GM19023 (cell line): ENCODE results near the gene TNNC1.

Experiments
- ATAC-seq: cut with Tn5 transposase; IDR thresholded peaks from one replicate; pipeline ENCODE4 v1.9.1; 2021; ENCODE audit warnings: mild to moderate bottlenecking, moderate library complexity; ENCODE audit not compliant: unreplicated experiment

The TNNC1 gene

DNA sequence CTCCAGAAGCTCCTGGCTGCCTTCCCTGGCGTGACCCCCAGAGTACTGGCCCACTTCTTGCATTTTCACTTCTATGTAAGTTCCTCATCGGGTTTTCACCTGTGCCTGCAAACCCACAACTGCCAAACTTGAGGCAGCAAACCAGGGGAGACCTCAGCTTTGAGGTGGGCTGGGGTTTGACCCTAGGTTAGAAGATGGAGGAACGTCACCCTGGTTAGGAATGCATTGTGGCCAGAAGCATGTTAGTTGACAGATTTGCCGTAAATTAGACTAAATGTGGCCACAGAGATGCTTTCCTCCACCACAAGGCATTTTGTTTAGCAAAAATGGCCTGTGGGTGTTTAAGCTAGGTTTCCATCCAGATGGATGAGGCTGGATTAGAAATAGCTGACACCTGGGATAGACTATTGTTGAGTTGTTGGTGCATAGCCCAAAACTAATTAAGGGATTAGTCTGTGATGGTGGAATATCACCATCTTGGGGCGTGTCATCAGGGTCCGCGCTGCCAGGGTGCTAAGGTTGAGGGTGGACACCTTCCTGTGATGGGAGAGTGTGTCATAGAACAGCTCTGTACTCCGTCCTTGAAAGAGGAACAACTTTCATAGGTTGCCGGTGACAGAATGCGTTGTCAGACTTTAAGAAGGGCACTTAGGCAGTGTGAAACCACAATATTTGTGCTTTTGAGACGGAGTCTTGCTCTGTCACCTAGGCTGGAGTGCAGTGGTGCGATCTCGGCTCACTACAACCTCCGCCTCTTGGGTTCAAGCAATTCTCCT, 5.1 kb upstream of the TNNC1 start:
- ATAC-seq: no peak

DNA sequence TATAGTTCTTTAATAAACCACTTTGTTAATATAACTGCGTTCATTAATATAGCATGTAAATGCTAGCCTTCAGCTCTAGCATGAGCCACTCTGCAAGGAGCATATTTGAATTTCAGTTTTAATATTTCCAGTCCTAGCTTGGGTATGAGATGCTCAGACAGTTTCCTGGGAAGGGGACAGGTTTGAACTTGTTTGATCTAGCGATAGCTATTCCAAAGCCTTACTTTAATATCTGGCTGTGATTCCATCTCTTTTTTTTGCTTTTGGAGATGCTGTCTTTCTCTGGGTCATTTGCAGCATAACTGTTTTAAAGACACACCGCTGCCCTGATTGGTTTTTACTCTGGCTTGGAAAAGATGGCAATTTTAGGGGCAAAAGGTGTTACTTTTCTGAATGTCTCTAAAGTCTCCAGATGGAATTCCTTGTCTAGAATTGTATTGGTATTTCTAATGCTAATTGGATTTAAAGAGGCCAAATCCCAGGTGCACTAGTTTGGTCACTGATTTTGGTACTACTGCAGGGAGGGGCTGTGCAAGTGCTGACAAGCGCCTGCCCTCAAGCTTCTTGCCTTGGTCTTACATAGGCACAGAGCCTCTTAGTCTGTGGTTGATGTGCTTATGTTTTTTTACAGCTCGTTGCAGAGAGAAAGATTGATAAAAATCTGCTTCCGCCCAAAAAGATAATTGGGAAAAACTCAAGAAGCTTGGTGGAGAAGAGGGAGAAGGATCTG, 4.4 kb upstream of the TNNC1 start:
- no peak for ATAC-seq

- ATAC-seq: no peak
Measured at GRCh38 chr3:52456800-52457183, 3.0 kb upstream of the TNNC1 start.

GRCh38 chr3:52456169-52456799, 2.4 kb upstream of the TNNC1 start:
- ATAC-seq: no peak

DNA sequence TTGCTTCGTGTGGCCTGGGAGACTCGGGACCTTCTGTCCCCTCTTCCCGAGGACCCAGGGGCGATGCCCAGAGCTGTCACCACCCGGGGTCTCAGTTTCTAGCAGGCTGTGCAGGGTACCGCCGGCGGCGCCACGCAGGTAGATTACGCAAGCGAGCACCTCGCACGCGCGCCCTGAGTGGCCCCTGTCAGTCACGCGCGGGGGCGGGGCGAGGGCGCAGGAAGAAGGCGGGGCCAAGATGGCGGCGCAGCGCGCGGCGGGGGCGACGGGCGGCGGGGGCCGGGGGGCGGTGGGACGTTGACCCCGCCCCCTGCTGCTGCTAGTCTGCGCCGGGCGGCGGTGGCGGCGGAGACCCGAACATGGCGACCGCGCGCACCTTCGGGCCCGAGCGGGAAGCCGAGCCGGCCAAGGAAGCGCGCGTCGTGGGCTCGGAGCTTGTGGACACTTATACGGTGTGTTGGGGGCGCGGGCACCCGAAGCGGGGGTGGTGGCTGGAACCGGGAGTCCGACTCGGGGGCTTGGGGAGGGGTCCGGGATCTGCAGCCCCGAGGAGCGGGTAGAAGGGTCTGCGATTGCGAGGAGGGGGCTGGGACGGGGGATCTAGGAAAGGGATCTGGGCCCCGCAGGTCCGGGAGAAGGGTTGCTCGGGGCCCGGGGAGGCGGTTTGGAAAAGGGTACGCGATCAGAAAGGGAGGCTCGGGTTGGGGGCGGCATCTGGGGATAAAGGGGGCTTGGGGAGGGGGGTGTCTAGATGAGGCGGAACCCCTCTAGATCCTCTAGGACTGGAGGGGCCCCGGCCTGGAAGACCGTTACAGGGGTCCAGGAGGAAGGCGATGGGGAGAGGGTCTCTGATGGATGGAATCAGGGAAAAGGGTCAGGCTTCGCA, 1.7 kb upstream of the TNNC1 start, which contains the start of gene NISCH:
Gene NISCH (plus strand): TSS at position 322 of the 886 bp plus-strand sequence. CDS start 38 bp downstream, at position 360.
- peak; percentile 82 for ATAC-seq

DNA sequence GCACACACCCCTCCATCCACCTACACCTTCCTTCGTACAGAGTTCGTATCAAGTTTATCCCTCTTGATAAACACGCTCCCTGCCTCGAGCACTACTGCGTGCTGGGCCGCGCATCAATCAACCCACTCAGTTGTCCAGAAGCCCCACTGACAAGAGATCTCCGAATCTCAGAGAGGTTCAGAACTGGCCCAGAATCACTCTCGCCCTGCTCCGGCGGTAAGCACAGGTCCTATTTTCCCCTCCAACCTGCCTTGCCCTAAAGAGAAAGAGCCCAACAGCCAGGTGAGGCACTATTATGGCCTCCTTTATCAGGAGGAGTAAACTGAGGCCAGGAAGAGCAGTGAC, 1.1 kb upstream of the TNNC1 start:
- ATAC-seq: no peak

DNA sequence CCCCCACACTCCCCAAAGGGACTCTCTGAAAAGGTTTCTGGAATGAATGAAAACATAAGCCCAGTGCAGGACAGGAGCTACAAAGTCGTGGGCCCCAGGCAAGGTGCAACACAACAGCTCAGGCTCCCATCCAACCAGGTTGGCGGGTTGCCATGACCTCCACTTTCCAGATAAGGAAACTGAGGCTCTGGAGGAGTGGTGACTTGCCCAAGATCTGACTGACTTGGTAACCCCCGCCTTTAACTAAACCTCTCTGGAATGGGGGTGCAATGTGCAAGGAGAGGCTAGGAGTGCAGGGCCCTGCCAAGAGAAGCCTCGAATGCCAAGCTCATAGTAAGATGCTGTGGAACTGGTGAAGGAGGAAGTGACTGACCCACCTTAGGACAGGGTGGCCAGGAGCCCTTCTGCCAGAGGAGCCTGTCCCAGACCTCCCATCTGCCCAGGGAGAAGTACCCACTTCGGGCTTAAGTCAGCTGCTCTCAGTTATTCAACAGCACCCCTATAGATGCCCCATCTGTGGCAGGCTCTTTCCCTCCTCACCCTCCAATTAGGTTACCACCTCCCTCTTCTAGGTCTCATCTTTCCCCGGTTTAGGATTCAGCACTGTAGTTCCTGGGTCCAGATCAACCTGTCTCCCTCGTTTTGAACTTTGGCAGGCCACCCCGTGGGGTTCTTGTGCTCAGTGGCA, 553 bp upstream of the TNNC1 start:
- ATAC-seq: no peak

GRCh38 chr3:52452570-52453221, 1.1 kb downstream of the TNNC1 start:
- no peak for ATAC-seq

GRCh38 chr3:52452126-52452525, 1.7 kb downstream of the TNNC1 start:
- no peak for ATAC-seq

GRCh38 chr3:52451237-52452083, 2.4 kb downstream of the TNNC1 start:
- no peak for ATAC-seq

GRCh38 chr3:52450489-52451236, 3.2 kb downstream of the TNNC1 start:
- no peak for ATAC-seq

GRCh38 chr3:52447512-52448355, 6.1 kb downstream of the TNNC1 start:
- no peak for ATAC-seq

DNA sequence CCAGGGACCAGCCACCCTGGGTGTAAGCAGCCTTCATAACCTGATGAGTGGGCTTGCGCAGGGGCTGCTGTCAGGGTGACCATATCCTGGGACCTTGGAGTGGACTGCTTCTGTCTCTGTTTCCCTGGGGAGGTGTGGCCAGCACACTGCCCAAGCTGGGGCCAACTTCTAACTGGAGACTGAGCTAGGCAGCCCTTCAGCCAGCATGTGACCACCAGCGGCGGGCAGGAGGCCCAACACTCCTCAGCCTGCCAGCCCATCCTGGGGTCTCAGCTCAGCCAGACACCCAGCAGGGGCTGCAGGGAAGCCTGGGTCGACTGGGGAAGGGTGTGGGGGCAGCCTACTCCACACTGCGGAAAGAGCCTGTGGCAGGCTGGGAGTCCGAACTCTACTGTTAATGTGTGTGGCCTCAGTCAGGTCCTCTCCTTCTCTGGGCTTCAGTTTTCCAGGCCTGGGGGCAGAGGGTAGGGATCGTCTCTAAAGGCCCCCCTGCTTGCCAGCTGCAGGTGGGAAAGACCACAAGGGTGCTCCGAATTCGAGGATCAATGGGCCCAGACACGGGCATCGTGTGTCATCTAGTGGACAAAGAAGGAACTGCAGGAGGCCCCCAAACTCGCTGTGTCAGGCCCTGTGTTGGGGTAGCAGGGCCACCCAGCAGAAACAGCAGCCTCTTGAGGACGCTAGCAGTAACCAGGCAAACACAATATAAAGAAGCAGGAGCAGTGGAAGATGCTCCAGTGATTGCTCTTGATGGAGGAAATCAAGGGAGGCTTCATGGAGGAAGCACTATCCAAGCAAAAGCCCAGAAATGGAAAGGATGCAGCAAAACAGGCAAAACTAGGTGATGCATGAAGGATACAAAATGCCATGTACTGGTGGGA, 7.0 kb downstream of the TNNC1 start:
- no peak for ATAC-seq

- no peak for ATAC-seq
Measured at GRCh38 chr3:52446042-52446441, 7.8 kb downstream of the TNNC1 start.

DNA sequence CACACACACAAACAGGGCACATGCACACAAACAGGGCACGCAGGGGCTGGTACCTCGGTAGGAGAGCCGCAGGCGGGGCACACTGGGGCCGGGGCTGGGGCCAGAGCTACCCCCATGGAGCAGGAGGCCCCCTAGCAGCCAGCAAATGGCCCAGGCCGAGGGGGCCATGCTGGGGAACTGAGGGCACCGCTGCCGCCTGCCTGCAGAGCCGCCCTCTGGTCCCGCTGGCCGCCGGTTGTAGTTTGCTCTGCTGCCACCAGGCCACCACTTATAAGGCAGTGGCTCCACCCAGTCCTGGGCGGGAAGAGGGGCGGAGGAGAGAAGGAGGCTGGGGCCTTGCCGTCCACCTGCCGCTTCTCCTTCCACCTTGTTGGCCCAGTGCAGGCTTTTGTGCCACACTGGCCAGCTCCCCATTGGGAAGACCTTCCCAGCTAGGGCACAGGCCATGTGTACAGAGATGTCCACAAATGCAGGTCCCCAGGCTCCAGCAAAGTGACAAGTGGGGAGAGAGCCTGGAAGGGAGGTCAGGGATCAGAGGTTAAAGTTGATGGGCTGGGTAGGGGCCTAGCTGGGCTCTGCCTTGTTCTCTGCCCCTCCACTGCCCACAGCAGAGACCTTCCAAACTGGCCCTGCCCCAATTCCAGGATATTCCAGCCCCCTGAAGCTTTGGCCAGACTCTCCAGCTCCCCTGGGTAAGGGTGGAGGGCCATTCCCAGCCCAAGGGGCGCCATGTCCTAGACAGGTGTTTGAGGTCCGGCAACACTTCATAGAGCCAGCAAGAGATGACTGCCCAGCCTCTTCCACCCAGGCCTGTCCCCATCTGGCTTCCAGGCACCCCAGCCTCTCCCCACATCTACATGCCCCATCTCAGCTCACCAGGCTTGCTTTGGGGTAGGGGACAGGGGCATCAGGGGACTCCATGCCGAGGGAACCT, 8.7 kb downstream of the TNNC1 start, which contains the start of gene SEMA3G:
Gene SEMA3G (minus strand): TSS at position 244 of the 934 bp plus-strand sequence. CDS start 76 bp downstream, at position 168.
- peak; percentile 82 for ATAC-seq
